Measurements from ENCODE around the gene CUX1.

DNA sequence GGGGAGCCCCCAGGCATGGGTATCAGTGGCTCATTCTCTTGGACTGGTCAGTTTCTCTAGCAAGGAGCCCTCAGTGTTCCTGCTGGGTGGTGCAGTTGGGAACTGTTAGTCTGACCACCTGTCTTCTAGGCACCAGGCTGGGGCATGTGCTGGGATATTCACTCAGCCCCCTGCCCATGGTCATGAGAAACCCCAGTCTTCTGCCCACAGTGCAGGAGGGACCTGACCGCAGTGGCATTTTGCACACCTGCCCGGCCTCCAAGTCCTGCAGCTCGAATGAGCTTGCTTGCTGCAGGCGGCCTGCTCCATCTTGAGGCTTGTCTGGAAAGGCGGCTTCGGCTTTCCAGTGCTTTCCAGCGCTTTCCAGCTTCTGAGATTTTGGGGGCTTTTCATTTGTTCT lies 36.3 kb downstream of the CUX1 start:
- TF ChIP-seq POLR2A (IDR thresholded peaks at IDR 0.05), result no peak
- TF ChIP-seq, protein P1, sequence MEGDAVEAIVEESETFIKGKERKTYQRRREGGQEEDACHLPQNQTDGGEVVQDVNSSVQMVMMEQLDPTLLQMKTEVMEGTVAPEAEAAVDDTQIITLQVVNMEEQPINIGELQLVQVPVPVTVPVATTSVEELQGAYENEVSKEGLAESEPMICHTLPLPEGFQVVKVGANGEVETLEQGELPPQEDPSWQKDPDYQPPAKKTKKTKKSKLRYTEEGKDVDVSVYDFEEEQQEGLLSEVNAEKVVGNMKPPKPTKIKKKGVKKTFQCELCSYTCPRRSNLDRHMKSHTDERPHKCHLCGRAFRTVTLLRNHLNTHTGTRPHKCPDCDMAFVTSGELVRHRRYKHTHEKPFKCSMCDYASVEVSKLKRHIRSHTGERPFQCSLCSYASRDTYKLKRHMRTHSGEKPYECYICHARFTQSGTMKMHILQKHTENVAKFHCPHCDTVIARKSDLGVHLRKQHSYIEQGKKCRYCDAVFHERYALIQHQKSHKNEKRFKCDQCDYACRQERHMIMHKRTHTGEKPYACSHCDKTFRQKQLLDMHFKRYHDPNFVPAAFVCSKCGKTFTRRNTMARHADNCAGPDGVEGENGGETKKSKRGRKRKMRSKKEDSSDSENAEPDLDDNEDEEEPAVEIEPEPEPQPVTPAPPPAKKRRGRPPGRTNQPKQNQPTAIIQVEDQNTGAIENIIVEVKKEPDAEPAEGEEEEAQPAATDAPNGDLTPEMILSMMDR (IDR thresholded peaks at IDR 0.05), result no peak

Measured in lower leg skin (tissue), 3 donors.